ENCODE measurements around the gene KCMF1. TPM values are rescaled to one million over a fixed set of nuclear protein-coding genes. Genes with fewer than 3 reads are reported as not detected.

KCMF1 gene
- total RNA-seq, 5 donors from 2014 or later (not counting 1 experiment from before 2014, with no cell fraction given) = 56.7 to 62.5 (median 60.3) TPM

DNA sequence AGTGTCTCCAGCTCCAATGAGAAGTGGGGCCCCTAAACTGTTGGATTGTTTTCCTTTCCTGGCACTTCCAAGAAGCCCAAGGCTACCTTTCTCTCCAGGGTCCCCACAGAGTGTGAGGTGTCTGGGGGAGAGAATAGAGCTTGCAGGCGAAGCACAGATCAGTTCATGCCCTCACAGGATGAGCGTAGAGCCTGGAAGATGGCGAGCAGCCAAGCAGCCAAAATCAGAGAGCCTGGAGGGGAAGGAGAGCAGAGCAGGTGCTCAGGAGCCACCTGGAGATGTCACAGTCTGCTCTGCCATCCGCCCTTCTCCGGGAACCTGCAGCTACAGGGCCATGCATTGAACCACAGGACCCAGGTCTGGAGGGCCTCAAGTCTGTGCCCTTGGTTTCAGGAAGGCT lies 107.6 kb downstream of the KCMF1 start:
- peaks cover 35 to 38% of the 10 kb centered on the region in 2 donors for H3K27me3 Mint-ChIP-seq

DNA sequence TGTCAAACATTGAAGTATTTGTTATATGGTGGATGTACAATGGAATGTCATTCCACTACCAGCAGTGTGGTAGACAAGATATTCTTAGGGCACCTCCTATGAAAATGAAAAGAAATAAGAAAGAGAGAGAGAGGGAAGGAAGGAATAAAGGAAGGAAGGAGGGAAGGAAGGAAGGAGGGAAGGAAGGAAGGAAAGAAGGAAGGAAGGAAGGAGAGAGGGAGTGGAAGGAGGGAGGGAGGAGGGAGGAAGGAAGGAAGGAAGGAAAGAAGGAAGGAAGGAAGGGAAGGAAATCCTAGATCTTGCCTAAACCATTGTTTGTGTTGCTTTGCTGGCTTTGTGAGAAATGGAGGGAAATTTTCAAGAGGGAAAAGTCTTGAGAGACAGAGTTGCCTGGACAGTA lies 112.1 kb downstream of the KCMF1 start:
- Histone ChIP-seq H3K27ac (ENCODE audit: low read length) (no peak overlapping the region), H3K9me3 (peaks cover 7% of the 10 kb centered on the region), H3K4me1 (ENCODE audit: control insufficient read depth in 1 of 2, extremely low read depth in 1 of 2, insufficient read depth in 2 of 2, low read length in 2 of 2) (no peaks in the 10 kb centered on the region), H3K27me3 (replicated peaks in 1 of 2; ENCODE audit: control insufficient read depth in 2 of 2, extremely low read depth in 1 of 2, insufficient read depth in 2 of 2, low read length in 1 of 2) (peaks cover 2 to 11% of the 10 kb centered on the region in 2 experiments), H3K4me3 (ENCODE audit: control insufficient read depth in 1 of 2, extremely low read depth in 1 of 2, low read length in 1 of 2) (no peak overlapping the region), H3K36me3 (ENCODE audit: control insufficient read depth in 2 of 2, extremely low read depth in 1 of 2, insufficient read depth in 1 of 2, low read length in 1 of 2) (no peaks in the 10 kb centered on the region)
- ATAC-seq (replicated peaks in 1 of 4) = no peak
- POLR2A ChIA-PET = no interaction called here
- H3K27me3 Mint-ChIP-seq = peaks cover 18 to 20% of the 10 kb centered on the region in 2 donors
- no peak for DNase-seq
- H3K4me3 Mint-ChIP-seq = no peak overlapping the region
- no peaks in the 10 kb centered on the region for H3K4me1 Mint-ChIP-seq
- CTCF ChIA-PET = no interaction called here
- H3K27ac Mint-ChIP-seq = no peak overlapping the region
- H3K9me3 Mint-ChIP-seq = peaks cover 8 to 13% (median 10%) of the 10 kb centered on the region in 3 donors
- no peaks in the 10 kb centered on the region for H3K36me3 Mint-ChIP-seq

More for the DNA sequence above, 107.6 kb downstream of the KCMF1 start:
- Mint-ChIP-seq H3K4me1 (no peaks in the 10 kb centered on the region), H3K9me3 (peaks cover 8 to 13% (median 10%) of the 10 kb centered on the region in 3 donors), H3K27ac (no peak overlapping the region), H3K4me3 (no peak overlapping the region), H3K36me3 (no peaks in the 10 kb centered on the region)
- ATAC-seq (replicated peaks in 1 of 4) = no peak
- WGBS (ENCODE audit: insufficient coverage) = 65% methylated on average over 5 of the region's 5 CpGs
- POLR2A ChIA-PET = no interaction called here
- Histone ChIP-seq H3K27me3 (replicated peaks in 1 of 2; ENCODE audit: control insufficient read depth in 2 of 2, extremely low read depth in 1 of 2, insufficient read depth in 2 of 2, low read length in 1 of 2) (peaks cover 0 to 35% of the 10 kb centered on the region in 2 experiments), H3K4me1 (ENCODE audit: control insufficient read depth in 1 of 2, extremely low read depth in 1 of 2, insufficient read depth in 2 of 2, low read length in 2 of 2) (no peaks in the 10 kb centered on the region), H3K4me3 (ENCODE audit: control insufficient read depth in 1 of 2, extremely low read depth in 1 of 2, low read length in 1 of 2) (no peak overlapping the region), H3K9me3 (peaks cover 7% of the 10 kb centered on the region), H3K27ac (ENCODE audit: low read length) (no peak overlapping the region), H3K36me3 (ENCODE audit: control insufficient read depth in 2 of 2, extremely low read depth in 1 of 2, insufficient read depth in 1 of 2, low read length in 1 of 2) (no peaks in the 10 kb centered on the region)
- CTCF ChIA-PET = no interaction called here
- DNase-seq = no peak

DNA sequence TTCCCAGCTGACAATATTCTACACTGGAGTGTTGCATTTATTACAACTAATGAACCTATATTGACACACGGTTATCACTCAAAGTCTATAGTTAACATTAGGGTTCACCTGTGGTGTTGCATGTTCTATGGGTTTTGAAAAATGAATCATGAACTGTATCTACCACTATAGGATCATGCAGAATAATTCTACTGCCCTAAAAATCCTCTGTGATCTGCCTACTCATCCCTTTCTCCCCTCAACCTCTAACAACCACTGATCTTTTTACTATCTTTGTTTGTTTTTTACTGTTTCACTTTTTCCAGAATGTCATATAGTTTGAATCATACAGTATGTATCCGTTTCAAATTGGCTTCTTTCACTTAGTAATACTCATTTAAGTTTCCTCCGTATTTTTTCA lies 114.6 kb downstream of the KCMF1 start:
- Histone ChIP-seq H3K4me3 (ENCODE audit: control insufficient read depth in 1 of 2, extremely low read depth in 1 of 2, low read length in 1 of 2) (no peak overlapping the region), H3K36me3 (ENCODE audit: control insufficient read depth in 2 of 2, extremely low read depth in 1 of 2, insufficient read depth in 1 of 2, low read length in 1 of 2) (no peaks in the 10 kb centered on the region), H3K27ac (ENCODE audit: low read length) (no peak overlapping the region), H3K4me1 (ENCODE audit: control insufficient read depth in 1 of 2, extremely low read depth in 1 of 2, insufficient read depth in 2 of 2, low read length in 2 of 2) (no peaks in the 10 kb centered on the region), H3K9me3 (peaks cover 7% of the 10 kb centered on the region), H3K27me3 (replicated peaks in 1 of 2; ENCODE audit: control insufficient read depth in 2 of 2, extremely low read depth in 1 of 2, insufficient read depth in 2 of 2, low read length in 1 of 2) (peaks cover 2 to 14% of the 10 kb centered on the region in 2 experiments)
- H3K27me3 Mint-ChIP-seq = peaks cover 20 to 22% of the 10 kb centered on the region in 2 donors
- no peaks in the 10 kb centered on the region for H3K36me3 Mint-ChIP-seq
- H3K9me3 Mint-ChIP-seq = peaks cover 8 to 13% (median 10%) of the 10 kb centered on the region in 3 donors
- no CpG with 5 or more reads among the region's 3 CpGs for WGBS (ENCODE audit: insufficient coverage)
- POLR2A ChIA-PET = no interaction called here
- DNase-seq = no peak
- no peak overlapping the region for H3K4me3 Mint-ChIP-seq
- H3K27ac Mint-ChIP-seq = no peak overlapping the region
- CTCF ChIA-PET = interaction anchor here in 1 of 2 donors (0.6 kb wide), 1 partner anchor 846 kb away, joined by 3 read pairs; no protein-coding TSS in a partner anchor
- H3K4me1 Mint-ChIP-seq = no peaks in the 10 kb centered on the region
- no peak for ATAC-seq (replicated peaks in 1 of 4)

DNA sequence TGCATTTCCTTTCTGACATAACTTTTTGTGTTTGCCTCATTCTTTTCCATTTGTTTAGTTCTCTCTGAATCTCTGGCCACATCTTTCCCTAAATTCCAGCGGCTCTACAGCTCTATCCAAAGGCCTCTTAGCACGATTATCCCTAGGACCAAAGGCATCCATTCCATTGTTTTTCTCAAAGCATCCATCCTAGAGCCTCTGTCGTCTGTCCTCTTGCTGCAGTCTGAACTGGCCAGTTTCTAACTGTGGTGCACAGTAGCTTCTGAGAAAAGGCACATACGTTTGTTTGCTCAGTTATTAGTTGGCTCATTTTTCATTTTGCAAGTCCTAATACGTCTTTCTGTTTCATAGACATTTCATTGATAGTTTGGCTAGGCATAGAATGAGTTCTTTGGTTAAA lies 116.6 kb downstream of the KCMF1 start:
- no peak overlapping the region for H3K27ac Mint-ChIP-seq
- H3K36me3 ChIP-seq (ENCODE audit: control insufficient read depth in 2 of 2, extremely low read depth in 1 of 2, insufficient read depth in 1 of 2, low read length in 1 of 2) = no peaks in the 10 kb centered on the region
- no peak overlapping the region for H3K27ac ChIP-seq (ENCODE audit: low read length)
- WGBS (ENCODE audit: insufficient coverage) = 79% methylated on average over 5 of the region's 5 CpGs
- ChIA-PET POLR2A (no interaction called here), CTCF (no interaction called here)
- peaks cover 2 to 6% (median 4%) of the 10 kb centered on the region in 3 donors for H3K9me3 Mint-ChIP-seq
- H3K4me1 Mint-ChIP-seq = no peaks in the 10 kb centered on the region
- H3K9me3 ChIP-seq = peaks cover 2% of the 10 kb centered on the region
- H3K27me3 ChIP-seq (replicated peaks in 1 of 2; ENCODE audit: control insufficient read depth in 2 of 2, extremely low read depth in 1 of 2, insufficient read depth in 2 of 2, low read length in 1 of 2) = peaks cover 2 to 14% of the 10 kb centered on the region in 2 experiments
- peaks cover 9 to 20% of the 10 kb centered on the region in 2 donors for H3K27me3 Mint-ChIP-seq
- H3K4me3 ChIP-seq (ENCODE audit: control insufficient read depth in 1 of 2, extremely low read depth in 1 of 2, low read length in 1 of 2) = no peak overlapping the region
- ATAC-seq (replicated peaks in 1 of 4) = no peak
- no peak for DNase-seq
- no peaks in the 10 kb centered on the region for H3K4me1 ChIP-seq (ENCODE audit: control insufficient read depth in 1 of 2, extremely low read depth in 1 of 2, insufficient read depth in 2 of 2, low read length in 2 of 2)
- no peak overlapping the region for H3K4me3 Mint-ChIP-seq
- no peaks in the 10 kb centered on the region for H3K36me3 Mint-ChIP-seq

DNA sequence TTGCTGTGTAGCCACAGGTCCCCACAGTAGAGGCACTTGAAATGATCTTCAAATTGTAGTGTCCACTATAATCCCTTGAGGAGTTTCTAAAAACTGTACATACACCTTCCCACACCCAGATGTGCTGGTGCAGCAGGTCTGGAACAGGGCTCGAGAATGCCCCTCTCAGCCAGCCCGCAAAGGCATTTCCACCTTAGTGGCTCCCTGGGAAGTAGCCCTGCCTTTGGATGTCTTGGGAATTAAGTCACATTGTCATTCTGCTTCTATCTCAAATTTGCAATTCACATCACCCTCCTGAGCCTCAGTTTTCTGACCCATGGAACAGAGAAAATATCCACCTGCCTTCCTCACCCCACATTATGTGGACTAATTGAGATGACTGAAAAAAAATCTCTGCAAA lies 118.0 kb downstream of the KCMF1 start:
- ATAC-seq (replicated peaks in 1 of 4) = no peak
- no peaks in the 10 kb centered on the region for H3K9me3 Mint-ChIP-seq
- Histone ChIP-seq H3K36me3 (ENCODE audit: control insufficient read depth in 2 of 2, extremely low read depth in 1 of 2, insufficient read depth in 1 of 2, low read length in 1 of 2) (no peaks in the 10 kb centered on the region), H3K27me3 (replicated peaks in 1 of 2; ENCODE audit: control insufficient read depth in 2 of 2, extremely low read depth in 1 of 2, insufficient read depth in 2 of 2, low read length in 1 of 2) (peaks cover 2 to 14% of the 10 kb centered on the region in 2 experiments), H3K9me3 (no peaks in the 10 kb centered on the region), H3K27ac (ENCODE audit: low read length) (no peak overlapping the region), H3K4me3 (ENCODE audit: control insufficient read depth in 1 of 2, extremely low read depth in 1 of 2, low read length in 1 of 2) (no peak overlapping the region), H3K4me1 (ENCODE audit: control insufficient read depth in 1 of 2, extremely low read depth in 1 of 2, insufficient read depth in 2 of 2, low read length in 2 of 2) (no peaks in the 10 kb centered on the region)
- POLR2A ChIA-PET = no interaction called here
- CTCF ChIA-PET = no interaction called here
- 50% methylated on average over 2 of the region's 2 CpGs for WGBS (ENCODE audit: insufficient coverage)
- H3K4me3 Mint-ChIP-seq = no peak overlapping the region
- H3K36me3 Mint-ChIP-seq = no peaks in the 10 kb centered on the region
- no peak for DNase-seq
- no peaks in the 10 kb centered on the region for H3K4me1 Mint-ChIP-seq
- H3K27me3 Mint-ChIP-seq = peaks cover 0 to 12% of the 10 kb centered on the region in 2 donors
- no peak overlapping the region for H3K27ac Mint-ChIP-seq

DNA sequence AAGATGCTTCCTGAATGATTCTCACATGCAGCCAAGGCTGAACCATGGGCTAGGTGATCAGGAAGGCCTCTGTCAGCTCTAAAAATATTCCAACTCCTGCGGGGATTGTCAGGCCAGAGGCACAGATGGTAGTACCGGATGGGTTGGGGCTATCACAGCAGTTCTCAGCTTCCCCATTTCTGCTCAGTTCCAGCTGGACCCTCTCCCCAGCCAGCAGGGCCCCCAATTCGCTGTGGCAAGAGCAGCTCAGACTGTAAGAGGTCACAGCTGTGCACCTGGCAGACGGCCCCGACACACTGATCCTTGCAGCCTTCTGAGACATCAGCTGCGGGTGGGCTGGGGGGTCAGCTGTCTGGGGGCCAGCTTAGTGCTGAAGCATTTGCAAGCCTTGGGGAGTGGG lies 118.6 kb downstream of the KCMF1 start:
- ChIA-PET POLR2A (no interaction called here), CTCF (no interaction called here)
- Histone ChIP-seq H3K4me3 (ENCODE audit: control insufficient read depth in 1 of 2, extremely low read depth in 1 of 2, low read length in 1 of 2) (no peak overlapping the region), H3K27ac (ENCODE audit: low read length) (no peak overlapping the region), H3K9me3 (no peaks in the 10 kb centered on the region), H3K36me3 (ENCODE audit: control insufficient read depth in 2 of 2, extremely low read depth in 1 of 2, insufficient read depth in 1 of 2, low read length in 1 of 2) (no peaks in the 10 kb centered on the region), H3K4me1 (ENCODE audit: control insufficient read depth in 1 of 2, extremely low read depth in 1 of 2, insufficient read depth in 2 of 2, low read length in 2 of 2) (no peaks in the 10 kb centered on the region), H3K27me3 (replicated peaks in 1 of 2; ENCODE audit: control insufficient read depth in 2 of 2, extremely low read depth in 1 of 2, insufficient read depth in 2 of 2, low read length in 1 of 2) (peaks cover 2 to 14% of the 10 kb centered on the region in 2 experiments)
- Mint-ChIP-seq H3K27me3 (peaks cover 0 to 9% of the 10 kb centered on the region in 2 donors), H3K9me3 (no peaks in the 10 kb centered on the region), H3K4me1 (no peaks in the 10 kb centered on the region), H3K36me3 (no peaks in the 10 kb centered on the region), H3K4me3 (no peak overlapping the region), H3K27ac (no peak overlapping the region)
- DNase-seq (no peak), ATAC-seq (replicated peaks in 1 of 4) (no peak)
- 69% methylated on average over 3 of the region's 6 CpGs for WGBS (ENCODE audit: insufficient coverage)

DNA sequence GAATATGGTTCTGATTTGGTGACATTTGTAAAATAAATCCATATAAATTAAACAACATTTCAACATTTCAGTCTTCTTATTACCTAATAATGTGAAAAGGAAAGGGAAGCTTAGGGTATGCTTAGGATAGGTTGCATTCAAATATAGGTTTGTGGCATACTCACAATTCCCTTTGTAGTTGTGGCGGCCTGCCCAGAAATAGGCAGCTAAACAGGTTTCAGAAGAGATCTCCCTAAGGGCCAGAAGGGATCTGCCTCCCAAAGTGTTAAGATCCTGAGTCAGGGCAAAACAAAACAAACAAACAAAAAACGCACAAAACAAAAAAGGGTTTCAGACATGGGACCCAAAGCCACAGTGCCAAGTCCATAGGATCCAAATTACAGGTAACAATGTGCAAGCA lies 120.9 kb downstream of the KCMF1 start:
- Mint-ChIP-seq H3K9me3 (no peaks in the 10 kb centered on the region), H3K4me3 (no peak overlapping the region), H3K36me3 (no peaks in the 10 kb centered on the region), H3K27me3 (peaks cover 6 to 9% of the 10 kb centered on the region in 2 donors), H3K27ac (no peak overlapping the region), H3K4me1 (no peaks in the 10 kb centered on the region)
- Histone ChIP-seq H3K36me3 (ENCODE audit: control insufficient read depth in 2 of 2, extremely low read depth in 1 of 2, insufficient read depth in 1 of 2, low read length in 1 of 2) (no peaks in the 10 kb centered on the region), H3K9me3 (no peaks in the 10 kb centered on the region), H3K27ac (ENCODE audit: low read length) (no peak overlapping the region), H3K4me3 (ENCODE audit: control insufficient read depth in 1 of 2, extremely low read depth in 1 of 2, low read length in 1 of 2) (no peak overlapping the region), H3K4me1 (ENCODE audit: control insufficient read depth in 1 of 2, extremely low read depth in 1 of 2, insufficient read depth in 2 of 2, low read length in 2 of 2) (no peaks in the 10 kb centered on the region), H3K27me3 (replicated peaks in 1 of 2; ENCODE audit: control insufficient read depth in 2 of 2, extremely low read depth in 1 of 2, insufficient read depth in 2 of 2, low read length in 1 of 2) (peaks cover 0 to 19% of the 10 kb centered on the region in 2 experiments)
- no CpG with 5 or more reads among the region's 2 CpGs for WGBS (ENCODE audit: insufficient coverage)
- ChIA-PET POLR2A (interaction anchor here in 1 of 2 donors (0.6 kb wide), 1 partner anchor 60 kb away, joined by 4 read pairs; no protein-coding TSS in a partner anchor), CTCF (no interaction called here)
- DNase-seq (no peak), ATAC-seq (replicated peaks in 1 of 4) (no peak)

Measured in T-cell (primary cell).